Vagina (tissue), 2 donors: ENCODE results near the gene TM9SF3.

ENCODE experiments used
- POLR2A ChIP-seq, 2 donors: fragments of 450-650 bp; IDR thresholded peaks; one replicate each; pipeline ENCODE4 v1.6.1; 2017; ENCODE audit warnings: antibody characterized with exemption in 2 of 2, mild to moderate bottlenecking in 2 of 2, moderate library complexity in 2 of 2
- TF ChIP-seq, protein P1 (sequence below), 3 experiments: fragments of 450-650 bp in 2 of 3; fragments of 200-600 bp in 1 of 3; sonication (generic) in 1 of 3; IDR thresholded peaks; one replicate each; pipeline ENCODE4 v1.5.1; 2017 to 2019; ENCODE audit warnings: antibody characterized with exemption in 3 of 3, mild to moderate bottlenecking in 2 of 3, moderate library complexity in 2 of 3

DNA sequence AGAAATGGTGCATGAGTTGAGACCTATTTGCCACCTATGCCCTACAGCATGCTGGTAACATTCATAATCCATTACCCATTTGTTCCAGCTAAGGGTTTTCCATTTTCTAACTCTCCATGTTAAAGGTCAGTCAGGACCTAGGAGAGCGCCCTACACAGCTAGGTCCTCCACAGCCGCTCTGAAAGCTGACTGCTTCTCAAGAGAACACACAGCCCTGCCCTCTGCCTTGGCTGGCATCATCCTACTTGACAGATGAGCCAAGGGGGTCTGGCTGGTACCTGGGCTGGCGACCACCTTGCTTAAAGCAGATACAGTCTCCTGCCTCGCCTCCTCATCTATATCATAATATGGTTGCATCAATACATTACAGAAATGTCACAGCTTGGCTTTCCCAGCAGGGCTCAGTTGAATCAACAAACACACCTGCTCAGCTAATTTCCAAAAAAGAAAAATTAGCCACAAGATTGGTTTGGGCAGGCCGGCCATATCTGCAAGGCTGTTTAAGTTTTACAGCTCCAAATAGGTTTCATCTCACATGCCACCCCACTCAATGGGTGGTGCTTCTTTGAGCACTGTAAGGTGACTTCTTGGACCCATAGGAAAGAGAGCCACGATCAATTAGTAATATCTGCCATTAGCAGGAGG lies 90.4 kb downstream of the TM9SF3 start:
- TF ChIP-seq, protein P1, sequence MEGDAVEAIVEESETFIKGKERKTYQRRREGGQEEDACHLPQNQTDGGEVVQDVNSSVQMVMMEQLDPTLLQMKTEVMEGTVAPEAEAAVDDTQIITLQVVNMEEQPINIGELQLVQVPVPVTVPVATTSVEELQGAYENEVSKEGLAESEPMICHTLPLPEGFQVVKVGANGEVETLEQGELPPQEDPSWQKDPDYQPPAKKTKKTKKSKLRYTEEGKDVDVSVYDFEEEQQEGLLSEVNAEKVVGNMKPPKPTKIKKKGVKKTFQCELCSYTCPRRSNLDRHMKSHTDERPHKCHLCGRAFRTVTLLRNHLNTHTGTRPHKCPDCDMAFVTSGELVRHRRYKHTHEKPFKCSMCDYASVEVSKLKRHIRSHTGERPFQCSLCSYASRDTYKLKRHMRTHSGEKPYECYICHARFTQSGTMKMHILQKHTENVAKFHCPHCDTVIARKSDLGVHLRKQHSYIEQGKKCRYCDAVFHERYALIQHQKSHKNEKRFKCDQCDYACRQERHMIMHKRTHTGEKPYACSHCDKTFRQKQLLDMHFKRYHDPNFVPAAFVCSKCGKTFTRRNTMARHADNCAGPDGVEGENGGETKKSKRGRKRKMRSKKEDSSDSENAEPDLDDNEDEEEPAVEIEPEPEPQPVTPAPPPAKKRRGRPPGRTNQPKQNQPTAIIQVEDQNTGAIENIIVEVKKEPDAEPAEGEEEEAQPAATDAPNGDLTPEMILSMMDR (IDR thresholded peaks at IDR 0.05), result no peak
- no peak for TF ChIP-seq POLR2A (IDR thresholded peaks at IDR 0.05)
